Neutrophil (primary cell): ENCODE data around the gene SESN3.

Source experiments
- H3K27ac ChIP-seq: fragments of 200-600 bp; sonication (generic); 2 replicates; pipeline ENCODE4 v1.5.1; 2016; ENCODE audit warnings: mild to moderate bottlenecking, moderate library complexity
- H3K27me3 ChIP-seq: fragments of 200-600 bp; sonication (generic); 2 replicates; pipeline ENCODE4 v1.6.0; 2016; ENCODE audit warnings: mild to moderate bottlenecking
- H3K36me3 ChIP-seq: fragments of 200-600 bp; sonication (generic); 2 replicates; pipeline ENCODE4 v1.5.1; 2017
- H3K4me1 ChIP-seq, 2 experiments: fragments of 200-600 bp in 1 of 2; sonication (generic) in 1 of 2; 1 replicate in 1 of 2; 2 replicates in 1 of 2; pipeline versions ENCODE4 v1.5.1 to v1.6.1; 2013 to 2016; ENCODE audit warnings: low read depth in 1 of 2, low read length in 1 of 2, mild to moderate bottlenecking in 1 of 2, moderate library complexity in 1 of 2; ENCODE audit not compliant: control insufficient read depth in 1 of 2, insufficient read depth in 1 of 2
- H3K4me3 ChIP-seq, 2 experiments: fragments of 200-600 bp in 1 of 2; sonication (generic) in 1 of 2; 1 replicate in 1 of 2; 2 replicates in 1 of 2; pipeline ENCODE4 v1.5.1; 2013 to 2016; ENCODE audit warnings: low read depth in 1 of 2, low read length in 1 of 2, mild to moderate bottlenecking in 1 of 2, moderate library complexity in 1 of 2
- H3K9me3 ChIP-seq: fragments of 200-600 bp; sonication (generic); 2 replicates; pipeline ENCODE4 v1.5.1; 2016
- TF ChIP-seq, protein P1 (sequence below): fragments of 200-600 bp; sonication (generic); IDR thresholded peaks from 2 replicates; pipeline ENCODE4 v1.5.1; 2016; ENCODE audit warnings: antibody characterized with exemption

SESN3 gene

GRCh38 chr11:95195831-95196230 is 35.2 kb downstream of the SESN3 start:
- TF ChIP-seq, protein P1, sequence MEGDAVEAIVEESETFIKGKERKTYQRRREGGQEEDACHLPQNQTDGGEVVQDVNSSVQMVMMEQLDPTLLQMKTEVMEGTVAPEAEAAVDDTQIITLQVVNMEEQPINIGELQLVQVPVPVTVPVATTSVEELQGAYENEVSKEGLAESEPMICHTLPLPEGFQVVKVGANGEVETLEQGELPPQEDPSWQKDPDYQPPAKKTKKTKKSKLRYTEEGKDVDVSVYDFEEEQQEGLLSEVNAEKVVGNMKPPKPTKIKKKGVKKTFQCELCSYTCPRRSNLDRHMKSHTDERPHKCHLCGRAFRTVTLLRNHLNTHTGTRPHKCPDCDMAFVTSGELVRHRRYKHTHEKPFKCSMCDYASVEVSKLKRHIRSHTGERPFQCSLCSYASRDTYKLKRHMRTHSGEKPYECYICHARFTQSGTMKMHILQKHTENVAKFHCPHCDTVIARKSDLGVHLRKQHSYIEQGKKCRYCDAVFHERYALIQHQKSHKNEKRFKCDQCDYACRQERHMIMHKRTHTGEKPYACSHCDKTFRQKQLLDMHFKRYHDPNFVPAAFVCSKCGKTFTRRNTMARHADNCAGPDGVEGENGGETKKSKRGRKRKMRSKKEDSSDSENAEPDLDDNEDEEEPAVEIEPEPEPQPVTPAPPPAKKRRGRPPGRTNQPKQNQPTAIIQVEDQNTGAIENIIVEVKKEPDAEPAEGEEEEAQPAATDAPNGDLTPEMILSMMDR = no peak
- Histone ChIP-seq H3K27me3 (no peaks in the 10 kb centered on the region), H3K9me3 (no peaks in the 10 kb centered on the region), H3K4me1 (no peaks in the 10 kb centered on the region), H3K4me3 (no peak overlapping the region), H3K27ac (no peak overlapping the region), H3K36me3 (peaks cover 17% of the 10 kb centered on the region)

DNA sequence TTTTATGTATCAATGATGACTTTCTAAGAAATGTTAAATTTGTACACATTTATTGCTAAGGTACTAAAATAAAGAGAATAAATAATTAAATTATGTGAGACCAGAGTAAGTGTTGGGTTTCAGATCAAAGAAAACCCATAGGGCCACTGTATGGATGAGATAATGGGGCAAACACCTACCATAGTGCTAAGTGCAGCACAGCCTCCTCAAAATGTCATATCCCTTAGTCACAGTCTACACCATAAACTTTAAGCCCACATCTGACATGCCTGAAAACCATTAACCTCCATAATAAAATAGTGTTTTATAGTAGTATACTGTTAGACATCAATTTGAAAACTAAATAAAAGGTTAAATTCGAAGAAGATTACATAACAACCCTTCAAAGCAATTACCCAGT is 37.5 kb downstream of the SESN3 start:
- no peaks in the 10 kb centered on the region for H3K27me3 ChIP-seq
- no peak overlapping the region for H3K4me3 ChIP-seq
- TF ChIP-seq, protein P1 = no peak
- no peaks in the 10 kb centered on the region for H3K4me1 ChIP-seq
- no peak overlapping the region for H3K27ac ChIP-seq
- peaks cover 40% of the 10 kb centered on the region for H3K36me3 ChIP-seq
- H3K9me3 ChIP-seq = no peaks in the 10 kb centered on the region

DNA sequence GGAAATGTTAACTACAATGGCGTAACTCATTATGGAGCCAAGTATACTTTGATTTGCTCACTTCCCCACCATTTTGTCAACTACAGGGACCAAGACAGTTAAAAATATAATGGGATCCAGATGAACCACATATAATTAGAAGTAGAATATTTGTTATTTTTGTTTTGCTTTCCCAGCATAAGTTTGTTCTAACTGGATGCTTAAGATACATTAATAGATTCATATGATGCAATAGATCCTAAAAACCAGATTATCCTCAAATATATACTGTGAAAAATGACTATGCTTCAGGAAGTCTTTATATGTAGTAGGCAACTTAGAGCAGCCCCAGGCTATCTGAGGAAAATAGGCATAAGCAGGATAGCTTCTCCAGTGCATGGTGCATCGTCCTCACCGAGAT is 38.3 kb downstream of the SESN3 start:
- no peaks in the 10 kb centered on the region for H3K9me3 ChIP-seq
- no peaks in the 10 kb centered on the region for H3K4me1 ChIP-seq
- H3K27ac ChIP-seq = no peak overlapping the region
- TF ChIP-seq, protein P1 = no peak
- H3K4me3 ChIP-seq = no peak overlapping the region
- peaks cover 40% of the 10 kb centered on the region for H3K36me3 ChIP-seq
- H3K27me3 ChIP-seq = no peaks in the 10 kb centered on the region

GRCh38 chr11:95187723-95188122 is 43.3 kb downstream of the SESN3 start:
- H3K4me3 ChIP-seq = no peak overlapping the region
- H3K9me3 ChIP-seq = no peaks in the 10 kb centered on the region
- no peaks in the 10 kb centered on the region for H3K27me3 ChIP-seq
- TF ChIP-seq, protein P1 = no peak
- H3K4me1 ChIP-seq = no peaks in the 10 kb centered on the region
- H3K27ac ChIP-seq = no peak overlapping the region
- H3K36me3 ChIP-seq = peaks cover 56% of the 10 kb centered on the region

- Histone ChIP-seq H3K36me3 (peaks cover 74% of the 10 kb centered on the region), H3K9me3 (no peaks in the 10 kb centered on the region), H3K27ac (no peak overlapping the region), H3K27me3 (no peaks in the 10 kb centered on the region), H3K4me3 (no peak overlapping the region), H3K4me1 (no peaks in the 10 kb centered on the region)
- TF ChIP-seq, protein P1 = no peak
Measured at GRCh38 chr11:95182397-95182796, 48.6 kb downstream of the SESN3 start.

GRCh38 chr11:95175818-95176380 is 55.1 kb downstream of the SESN3 start:
- Histone ChIP-seq H3K27me3 (no peaks in the 10 kb centered on the region), H3K4me3 (no peak overlapping the region), H3K36me3 (peaks cover 96% of the 10 kb centered on the region), H3K9me3 (no peaks in the 10 kb centered on the region), H3K27ac (no peak overlapping the region), H3K4me1 (no peaks in the 10 kb centered on the region)
- TF ChIP-seq, protein P1 = no peak
